BJ (cell line): Measurements from ENCODE around the gene YTHDF2. TPM values are rescaled to one million over a fixed set of nuclear protein-coding genes. Genes with fewer than 3 reads are reported as not detected.
"Not testable (repeated sequence)": the region's sequence is repeated elsewhere in the genome, so short reads cannot be mapped to it uniquely, and the experiment has no call there.

ENCODE experiments used
- CTCF ChIA-PET: fragments of 350-600 bp; formaldehyde crosslinking; extraction: SDS; loops from one replicate; lab custom pipeline; 2021; ENCODE audit warnings: antibody characterized with exemption, inconsistent platforms; lab: Yijun Ruan, JAX
- POLR2A ChIA-PET: fragments of 300-600 bp; sonication (Branson Sonifier 250); formaldehyde crosslinking; extraction: SDS; loops from one replicate; lab custom pipeline; 2021; ENCODE audit warnings: antibody characterized with exemption; lab: Charles Lee
- DNase-seq: peaks from one replicate; pipeline ENCODE4 v3.0.0-alpha.2; 2011; ENCODE audit warnings: low read depth
- H3K27me3 ChIP-seq: 2 replicates; pipeline ENCODE4 v1.6.0; 2011; ENCODE audit warnings: low read length; ENCODE audit not compliant: control insufficient read depth, insufficient read depth
- H3K36me3 ChIP-seq: 2 replicates; pipeline ENCODE4 v1.5.1; 2011; ENCODE audit warnings: low read length; ENCODE audit not compliant: control insufficient read depth, insufficient read depth
- H3K4me3 ChIP-seq: 2 replicates; pipeline ENCODE4 v1.5.1; 2011; ENCODE audit warnings: low read depth, mild to moderate bottlenecking, control low read depth, low read length
- CTCF ChIP-seq: IDR thresholded peaks from 2 replicates; pipeline ENCODE4 v1.5.1; 2011; ENCODE audit warnings: low read depth, mild to moderate bottlenecking, control low read depth, inconsistent platforms, low read length, moderate library complexity; ENCODE audit not compliant: insufficient read depth
- polyA plus RNA-seq: library from polyadenylated mRNA; depleted of rRNA; stranded (reverse); fragments of >200 nt; gene quantifications from 2 replicates; pipeline ENCODE4 v1.2.3, GENCODE V29; 2011

Gene YTHDF2
- polyA plus RNA-seq, 1 experiment: 45.9 TPM

GRCh38 chr1:28718586-28719331 is 18.0 kb upstream of the YTHDF2 start:
- CTCF ChIA-PET: interaction anchor here (1.6 to 2.7 kb wide), 3 partner anchors 11 to 18 kb away, joined by 3 to 11 read pairs (median 3); partner anchors contain the start of gene YTHDF2

GRCh38 chr1:28719332-28719619 is 17.5 kb upstream of the YTHDF2 start:
- DNase-seq: no peak
- POLR2A ChIA-PET: no interaction called here
- CTCF ChIA-PET: interaction anchor here (1.6 to 2.7 kb wide), 3 partner anchors 12 to 17 kb away, joined by 3 to 11 read pairs (median 3); partner anchors contain the start of gene YTHDF2
- H3K27me3 ChIP-seq: no peaks in the 10 kb centered on the region
- no peak for TF ChIP-seq CTCF
- no peak overlapping the region for H3K4me3 ChIP-seq
- H3K36me3 ChIP-seq: peaks cover 6% of the 10 kb centered on the region

More at GRCh38 chr1:28718586-28719331, 18.0 kb upstream of the YTHDF2 start:
- no peak for TF ChIP-seq CTCF
- Histone ChIP-seq H3K36me3 (peaks cover 9% of the 10 kb centered on the region), H3K4me3 (no peak overlapping the region), H3K27me3 (no peaks in the 10 kb centered on the region)
- DNase-seq: no peak
- POLR2A ChIA-PET: no interaction called here

- Histone ChIP-seq H3K36me3 (no peaks in the 10 kb centered on the region; the same call in 1 of the 2 replicates), H3K27me3 (no peaks in the 10 kb centered on the region), H3K4me3 (no peak overlapping the region)
- CTCF ChIA-PET: interaction anchor here (0.8 kb wide), 1 partner anchor 16 kb away, joined by 3 read pairs; the partner anchor contains the start of gene YTHDF2
- no peak for DNase-seq
- POLR2A ChIA-PET: no interaction called here
- TF ChIP-seq CTCF: no peak
Observed at GRCh38 chr1:28720376-28720775, 16.4 kb upstream of the YTHDF2 start.

- H3K36me3 ChIP-seq, POLR2A ChIA-PET, H3K27me3 ChIP-seq, H3K4me3 ChIP-seq, DNase-seq, CTCF ChIA-PET: not testable (repeated sequence)
Observed at GRCh38 chr1:28721927-28722326, 14.8 kb upstream of the YTHDF2 start.

- H3K36me3 ChIP-seq, DNase-seq, POLR2A ChIA-PET, H3K27me3 ChIP-seq, H3K4me3 ChIP-seq: not testable (repeated sequence)
- CTCF ChIA-PET: interaction anchor here (5.3 kb wide), 1 partner anchor 11 kb away, joined by 35 read pairs; the partner anchor contains the start of gene YTHDF2
Observed at GRCh38 chr1:28725365-28725764, 11.4 kb upstream of the YTHDF2 start.

GRCh38 chr1:28735961-28736449 is 735 bp upstream of the YTHDF2 start:
- ChIA-PET POLR2A (interaction anchor here (0.6 kb wide), 2 partner anchors 42 to 67 kb away, joined by 3 to 4 read pairs; partner anchors contain the start of gene GMEB1), CTCF (interaction anchor here (0.7 to 2.8 kb wide), 13 partner anchors 10 to 466 kb away, joined by 3 to 35 read pairs (median 5); partner anchors contain the start of gene GMEB1)
- H3K27me3 ChIP-seq: no peaks in the 10 kb centered on the region
- H3K36me3 ChIP-seq: peaks cover 2% of the 10 kb centered on the region; the same call in 1 of the 2 replicates
- no peak for DNase-seq
- peak overlapping the region; percentile 32 for H3K4me3 ChIP-seq
- TF ChIP-seq CTCF: no peak
